ENCODE data around the gene GDF10.

GDF10 gene

DNA sequence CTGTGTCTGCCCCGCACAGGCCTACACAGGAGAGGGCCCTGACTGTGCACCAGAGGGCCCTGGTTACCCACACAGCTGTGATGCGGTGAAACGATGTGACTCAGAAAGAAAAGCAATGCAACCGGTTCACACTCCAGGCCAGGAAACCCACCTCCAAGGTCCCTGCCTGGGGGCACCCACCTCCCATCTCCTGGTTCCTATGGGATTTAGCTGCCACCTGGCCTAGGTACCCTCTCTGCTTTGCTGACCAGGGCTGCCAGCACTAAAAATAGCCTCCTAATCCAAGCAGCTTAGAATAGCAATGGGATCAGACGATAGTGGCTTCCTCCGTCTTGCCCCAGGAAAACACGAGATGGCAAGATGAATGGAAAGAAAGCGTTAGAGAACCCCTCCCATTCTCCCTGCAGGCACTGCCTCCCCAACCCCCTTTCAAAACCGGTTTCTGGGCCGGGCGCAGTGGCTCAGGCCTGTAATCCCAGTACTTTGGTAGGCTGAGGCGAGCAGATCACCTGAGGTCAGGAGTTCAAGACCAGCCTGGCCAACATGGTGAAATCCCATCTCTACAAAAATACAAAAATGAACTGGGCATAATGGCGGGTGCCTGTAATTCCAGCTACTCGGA lies 60.5 kb downstream of the GDF10 start:
- no peak for TF ChIP-seq ISL1 (CRISPR knock-in tag; IDR thresholded peaks at IDR 0.05)
- no peak for TF ChIP-seq ZNF565 (CRISPR knock-in tag; conservative IDR thresholded peaks at IDR 0.05; ENCODE audit: low read depth)
- no peak for TF ChIP-seq RARB (CRISPR knock-in tag; IDR thresholded peaks at IDR 0.05)
- no peak for TF ChIP-seq OSR1 (CRISPR knock-in tag; IDR thresholded peaks at IDR 0.05)
- no peak for TF ChIP-seq GLIS3 (CRISPR knock-in tag; IDR thresholded peaks at IDR 0.05)
- TF ChIP-seq TSHZ2 (CRISPR knock-in tag; IDR thresholded peaks at IDR 0.05), result no peak
- TF ChIP-seq PPARA (CRISPR knock-in tag; IDR thresholded peaks at IDR 0.05; ENCODE audit: borderline replicate concordance), result no peak
- TF ChIP-seq ZC3H10 (CRISPR knock-in tag; IDR thresholded peaks at IDR 0.05), result no peak
- no peak for TF ChIP-seq ZFP30 (CRISPR knock-in tag; IDR thresholded peaks at IDR 0.05)
- no peak for TF ChIP-seq ZFP3 (CRISPR knock-in tag; IDR thresholded peaks at IDR 0.05)
- TF ChIP-seq, protein P1, sequence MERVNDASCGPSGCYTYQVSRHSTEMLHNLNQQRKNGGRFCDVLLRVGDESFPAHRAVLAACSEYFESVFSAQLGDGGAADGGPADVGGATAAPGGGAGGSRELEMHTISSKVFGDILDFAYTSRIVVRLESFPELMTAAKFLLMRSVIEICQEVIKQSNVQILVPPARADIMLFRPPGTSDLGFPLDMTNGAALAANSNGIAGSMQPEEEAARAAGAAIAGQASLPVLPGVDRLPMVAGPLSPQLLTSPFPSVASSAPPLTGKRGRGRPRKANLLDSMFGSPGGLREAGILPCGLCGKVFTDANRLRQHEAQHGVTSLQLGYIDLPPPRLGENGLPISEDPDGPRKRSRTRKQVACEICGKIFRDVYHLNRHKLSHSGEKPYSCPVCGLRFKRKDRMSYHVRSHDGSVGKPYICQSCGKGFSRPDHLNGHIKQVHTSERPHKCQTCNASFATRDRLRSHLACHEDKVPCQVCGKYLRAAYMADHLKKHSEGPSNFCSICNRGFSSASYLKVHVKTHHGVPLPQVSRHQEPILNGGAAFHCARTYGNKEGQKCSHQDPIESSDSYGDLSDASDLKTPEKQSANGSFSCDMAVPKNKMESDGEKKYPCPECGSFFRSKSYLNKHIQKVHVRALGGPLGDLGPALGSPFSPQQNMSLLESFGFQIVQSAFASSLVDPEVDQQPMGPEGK (CRISPR knock-in tag; IDR thresholded peaks at IDR 0.05; ENCODE audit: borderline replicate concordance), result no peak
- TF ChIP-seq ESRRG (CRISPR knock-in tag; IDR thresholded peaks at IDR 0.05), result no peak
- TF ChIP-seq TCF4 (CRISPR knock-in tag; IDR thresholded peaks at IDR 0.05; ENCODE audit: borderline replicate concordance), result no peak
- no peak for TF ChIP-seq TOX (CRISPR knock-in tag; IDR thresholded peaks at IDR 0.05; ENCODE audit: borderline replicate concordance)
- no peak for TF ChIP-seq ZNF70 (CRISPR knock-in tag; IDR thresholded peaks at IDR 0.05)
- TF ChIP-seq BACH2 (CRISPR knock-in tag; IDR thresholded peaks at IDR 0.05; ENCODE audit: borderline replicate concordance), result no peak
- no peak for ATAC-seq

- peak; percentile 88 for ATAC-seq
- TF ChIP-seq ISL1 (CRISPR knock-in tag; IDR thresholded peaks at IDR 0.05), result no peak
- TF ChIP-seq ZNF70 (CRISPR knock-in tag; IDR thresholded peaks at IDR 0.05), result no peak
- TF ChIP-seq SNAI2 (CRISPR knock-in tag; IDR thresholded peaks at IDR 0.05), result no peak
- TF ChIP-seq OSR1 (CRISPR knock-in tag; IDR thresholded peaks at IDR 0.05), result no peak
- TF ChIP-seq, protein P2, sequence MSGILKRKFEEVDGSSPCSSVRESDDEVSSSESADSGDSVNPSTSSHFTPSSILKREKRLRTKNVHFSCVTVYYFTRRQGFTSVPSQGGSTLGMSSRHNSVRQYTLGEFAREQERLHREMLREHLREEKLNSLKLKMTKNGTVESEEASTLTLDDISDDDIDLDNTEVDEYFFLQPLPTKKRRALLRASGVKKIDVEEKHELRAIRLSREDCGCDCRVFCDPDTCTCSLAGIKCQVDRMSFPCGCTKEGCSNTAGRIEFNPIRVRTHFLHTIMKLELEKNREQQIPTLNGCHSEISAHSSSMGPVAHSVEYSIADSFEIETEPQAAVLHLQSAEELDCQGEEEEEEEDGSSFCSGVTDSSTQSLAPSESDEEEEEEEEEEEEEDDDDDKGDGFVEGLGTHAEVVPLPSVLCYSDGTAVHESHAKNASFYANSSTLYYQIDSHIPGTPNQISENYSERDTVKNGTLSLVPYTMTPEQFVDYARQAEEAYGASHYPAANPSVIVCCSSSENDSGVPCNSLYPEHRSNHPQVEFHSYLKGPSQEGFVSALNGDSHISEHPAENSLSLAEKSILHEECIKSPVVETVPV (CRISPR knock-in tag; IDR thresholded peaks at IDR 0.05), result no peak
- TF ChIP-seq ZNF565 (CRISPR knock-in tag; conservative IDR thresholded peaks at IDR 0.05; ENCODE audit: low read depth), result no peak
- no peak for TF ChIP-seq BACH2 (CRISPR knock-in tag; IDR thresholded peaks at IDR 0.05; ENCODE audit: borderline replicate concordance)
- TF ChIP-seq ARNTL (CRISPR knock-in tag; IDR thresholded peaks at IDR 0.05; ENCODE audit: borderline replicate concordance, low read depth), result no peak
- TF ChIP-seq GLIS3 (CRISPR knock-in tag; IDR thresholded peaks at IDR 0.05), result no peak
- TF ChIP-seq PPARA (CRISPR knock-in tag; IDR thresholded peaks at IDR 0.05; ENCODE audit: borderline replicate concordance), result no peak
- TF ChIP-seq, protein P1 (CRISPR knock-in tag; IDR thresholded peaks at IDR 0.05; ENCODE audit: borderline replicate concordance), result no peak
- TF ChIP-seq RARB (CRISPR knock-in tag; IDR thresholded peaks at IDR 0.05), result no peak
- TF ChIP-seq CSDC2 (CRISPR knock-in tag; IDR thresholded peaks at IDR 0.05), result no peak
- no peak for TF ChIP-seq TSHZ2 (CRISPR knock-in tag; IDR thresholded peaks at IDR 0.05)
- no peak for TF ChIP-seq ZC3H10 (CRISPR knock-in tag; IDR thresholded peaks at IDR 0.05)
- no peak for TF ChIP-seq TOX (CRISPR knock-in tag; IDR thresholded peaks at IDR 0.05; ENCODE audit: borderline replicate concordance)
Observed at GRCh38 chr10:47361293-47361692, 61.3 kb downstream of the GDF10 start.
